HCT116 (cell line): ENCODE results near the gene SWT1. TPM values are rescaled to one million over a fixed set of nuclear protein-coding genes. Genes with fewer than 3 reads are reported as not detected.
"Not testable (repeated sequence)": the region's sequence is repeated elsewhere in the genome, so short reads cannot be mapped to it uniquely, and the experiment has no call there.

Experiments
- ATAC-seq: fragments of 200-7000 bp; cut with Tn5 transposase; 2 replicates; pipeline ENCODE4 v1.9.1; 2020; ENCODE audit warnings: mild to moderate bottlenecking, moderate library complexity
- BruUV-seq: library from RNA; stranded (reverse); fragments of 400-500 nt; replicated peaks from 2 replicates; lab custom pipeline; 2021; lab: Mats Ljungman, UMichigan
- CTCF ChIA-PET: fragments of 300-600 bp; sonication (Branson Sonifier 250); formaldehyde crosslinking; loops from one replicate; lab custom pipeline; 2021; ENCODE audit warnings: antibody characterized with exemption; lab: Charles Lee
- POLR2A ChIA-PET: fragments of 300-600, 350-600 bp; sonication (Branson Sonifier 250); formaldehyde crosslinking; loops from one replicate; lab custom pipeline; 2021; ENCODE audit warnings: antibody characterized with exemption; lab: Charles Lee
- RAD21 ChIA-PET, 2 experiments: fragments of 300-600 bp; sonication (Branson Sonifier 250); formaldehyde crosslinking; loops; one replicate each; lab custom pipeline; 2023; ENCODE audit warnings: low total read pairs in 2 of 2; ENCODE audit not compliant: uncharacterized antibody in 2 of 2, unreplicated experiment in 2 of 2, low non-redundant PET in 1 of 2; lab: Charles Lee
- DNase-seq: peaks from one replicate; pipeline ENCODE4 v3.0.0-alpha.2; 2010; ENCODE audit warnings: low read depth, low spot score
- H2AFZ ChIP-seq: fragments of 200-600 bp; shearing (Covaris generic), sonication (generic); 2 replicates; pipeline ENCODE4 v1.6.1; 2017; ENCODE audit warnings: low read depth, mixed run types, mixed read lengths, antibody characterized with exemption, low read length; ENCODE audit not compliant: poor library complexity, severe bottlenecking
- H3K27ac ChIP-seq: 2 replicates; pipeline ENCODE4 v1.5.1; 2012; ENCODE audit warnings: low read depth, low read length
- H3K27me3 ChIP-seq: fragments of 200-600 bp; sonication (generic); 2 replicates; pipeline ENCODE4 v1.6.1; 2016; ENCODE audit warnings: mixed run types, low read length, mixed read lengths; ENCODE audit not compliant: insufficient read depth
- H3K36me3 ChIP-seq, 2 experiments: fragments of 200-500 bp in 1 of 2; fragments of 200-600 bp in 1 of 2; sonication (Bioruptor generic) in 1 of 2; sonication (generic) in 1 of 2; 2 replicates each; pipeline versions ENCODE4 v1.5.1 to v1.6.1; 2014 to 2016; ENCODE audit warnings: low read length in 2 of 2, inconsistent platforms in 1 of 2, mixed read lengths in 1 of 2, mixed run types in 1 of 2; ENCODE audit not compliant: insufficient read depth in 2 of 2, control insufficient read depth in 1 of 2
- H3K4me1 ChIP-seq, 2 experiments: fragments of 200-600 bp in 1 of 2; sonication (generic) in 1 of 2; 2 replicates each; pipeline versions ENCODE4 v1.5.1 to v1.6.1; 2012 to 2017; ENCODE audit warnings: low read length in 2 of 2, inconsistent platforms in 1 of 2, mild to moderate bottlenecking in 1 of 2, mixed read lengths in 1 of 2, mixed run types in 1 of 2, moderate library complexity in 1 of 2; ENCODE audit not compliant: insufficient read depth in 2 of 2, control insufficient read depth in 1 of 2
- H3K4me2 ChIP-seq: fragments of 200-600 bp; sonication (generic); 2 replicates; pipeline ENCODE4 v1.6.1; 2017; ENCODE audit warnings: mixed run types, low read length, mixed read lengths
- H3K4me3 ChIP-seq, 2 experiments: fragments of 200-600 bp in 1 of 2; sonication (generic) in 1 of 2; replicated peaks in 1 of 2; 2 replicates each; pipeline ENCODE4 v1.5.1; 2011 to 2016; ENCODE audit warnings: low read length in 2 of 2, control low read depth in 1 of 2, low read depth in 1 of 2, mild to moderate bottlenecking in 1 of 2, mixed read lengths in 1 of 2, mixed run types in 1 of 2
- H3K79me2 ChIP-seq: fragments of 200-600 bp; sonication (generic); 2 replicates; pipeline ENCODE4 v1.6.1; 2017; ENCODE audit warnings: mild to moderate bottlenecking, mixed run types, low read length, moderate library complexity, mixed read lengths; ENCODE audit not compliant: insufficient read depth
- H3K9ac ChIP-seq: fragments of 200-600 bp; sonication (generic); 2 replicates; pipeline ENCODE4 v1.6.1; 2016; ENCODE audit warnings: low read length, mixed read lengths
- H3K9me2 ChIP-seq: fragments of 200-600 bp; sonication (generic), shearing (Covaris generic); 2 replicates; pipeline ENCODE4 v1.6.1; 2017; ENCODE audit warnings: mixed run types, mild to moderate bottlenecking, moderate library complexity; ENCODE audit not compliant: insufficient read depth
- H3K9me3 ChIP-seq, 2 experiments: fragments of 200-500 bp in 1 of 2; fragments of 200-600 bp in 1 of 2; sonication (Bioruptor generic) in 1 of 2; sonication (generic) in 1 of 2; 2 replicates each; pipeline ENCODE4 v1.6.1; 2014 to 2017; ENCODE audit warnings: low read length in 2 of 2, mixed read lengths in 2 of 2, inconsistent platforms in 1 of 2, low read depth in 1 of 2, mild to moderate bottlenecking in 1 of 2, mixed run types in 1 of 2, moderate library complexity in 1 of 2; ENCODE audit not compliant: control insufficient read depth in 1 of 2, insufficient read depth in 1 of 2
- H4K20me1 ChIP-seq: fragments of 200-600 bp; sonication (generic), shearing (Covaris generic); 2 replicates; pipeline ENCODE4 v1.6.1; 2017; ENCODE audit warnings: mixed run types, mild to moderate bottlenecking, moderate library complexity; ENCODE audit not compliant: insufficient read depth
- ATF3 ChIP-seq: IDR thresholded peaks from 2 replicates; pipeline ENCODE4 v1.6.1; 2012
- CEBPB ChIP-seq: IDR thresholded peaks from 2 replicates; pipeline ENCODE4 v1.6.1; 2012; ENCODE audit warnings: low read depth
- EZH2 ChIP-seq: fragments of 200-600 bp; sonication (generic); IDR thresholded peaks from 2 replicates; pipeline ENCODE4 v1.6.1; 2017; ENCODE audit warnings: antibody characterized with exemption, mixed run types
- FOSL1 ChIP-seq: IDR thresholded peaks from 2 replicates; pipeline ENCODE4 v1.6.1; 2012; ENCODE audit warnings: low read depth
- JUND ChIP-seq: IDR thresholded peaks from 2 replicates; pipeline ENCODE4 v1.6.1; 2012
- SP1 ChIP-seq: IDR thresholded peaks from 2 replicates; pipeline ENCODE4 v1.6.1; 2012; ENCODE audit warnings: low read depth
- ZNF274 ChIP-seq: fragments of 200-500 bp; sonication (Bioruptor generic); IDR thresholded peaks from 2 replicates; pipeline ENCODE4 v1.6.1; 2014; ENCODE audit warnings: mild to moderate bottlenecking, low read depth, low read length, inconsistent platforms
- intact Hi-C: fragments of 100-400 bp; cut with micrococcal nuclease; formaldehyde crosslinking; loops from 2 replicates; pipeline ENCODE4 v1.10.0; 2022
- total RNA-seq: library from RNA; stranded (reverse); gene quantifications from one replicate; pipeline ENCODE4 v1.2.1, GENCODE V29; 2021; ENCODE audit not compliant: unreplicated experiment
- TF ChIP-seq, protein P1 (sequence below), 3 experiments: fragments of 200-600 bp in 1 of 3; sonication (generic) in 1 of 3; IDR thresholded peaks in 2 of 3; conservative IDR thresholded peaks in 1 of 3; 2 replicates each; pipeline ENCODE4 v1.5.1; 2012 to 2017; ENCODE audit warnings: low read depth in 2 of 3, low read length in 2 of 3, antibody characterized with exemption in 1 of 3, borderline replicate concordance in 1 of 3, control low read depth in 1 of 3, mild to moderate bottlenecking in 1 of 3, mixed read lengths in 1 of 3, mixed run types in 1 of 3, moderate library complexity in 1 of 3; ENCODE audit not compliant: insufficient read depth in 1 of 3
- TF ChIP-seq, protein P2 (sequence below): IDR thresholded peaks from 2 replicates; pipeline ENCODE4 v1.6.1; 2011; ENCODE audit warnings: mild to moderate bottlenecking, low read length, moderate library complexity; ENCODE audit not compliant: insufficient replicate concordance; ENCODE audit errors: extremely low read depth

SWT1 gene
- total RNA-seq, 1 experiment from 2014 or later, result 3.3 TPM

- Histone ChIP-seq H2AFZ (no peak overlapping the region), H3K36me3 (no peaks in the 10 kb centered on the region), H3K27me3 (no peaks in the 10 kb centered on the region), H3K9me2 (no peaks in the 10 kb centered on the region), H3K9ac (no peak overlapping the region), H3K79me2 (no peaks in the 10 kb centered on the region), H3K27ac (no peak overlapping the region), H4K20me1 (no peaks in the 10 kb centered on the region), H3K4me1 (no peaks in the 10 kb centered on the region), H3K4me3 (no peak overlapping the region), H3K9me3 (no peaks in the 10 kb centered on the region), H3K4me2 (no peak overlapping the region)
- CTCF ChIA-PET, result no interaction called here
- intact Hi-C loops, result no loop called here
- DNase-seq (no peak), ATAC-seq (no peak)
- RAD21 ChIA-PET, result no interaction called here
- POLR2A ChIA-PET, result no interaction called here
- BruUV-seq, result no TSS peak
- TF ChIP-seq JUND (no peak), FOSL1 (no peak), CEBPB (no peak), EZH2 (no peak), ATF3 (no peak), ZNF274 (no peak), SP1 (no peak)
- TF ChIP-seq, protein P1, sequence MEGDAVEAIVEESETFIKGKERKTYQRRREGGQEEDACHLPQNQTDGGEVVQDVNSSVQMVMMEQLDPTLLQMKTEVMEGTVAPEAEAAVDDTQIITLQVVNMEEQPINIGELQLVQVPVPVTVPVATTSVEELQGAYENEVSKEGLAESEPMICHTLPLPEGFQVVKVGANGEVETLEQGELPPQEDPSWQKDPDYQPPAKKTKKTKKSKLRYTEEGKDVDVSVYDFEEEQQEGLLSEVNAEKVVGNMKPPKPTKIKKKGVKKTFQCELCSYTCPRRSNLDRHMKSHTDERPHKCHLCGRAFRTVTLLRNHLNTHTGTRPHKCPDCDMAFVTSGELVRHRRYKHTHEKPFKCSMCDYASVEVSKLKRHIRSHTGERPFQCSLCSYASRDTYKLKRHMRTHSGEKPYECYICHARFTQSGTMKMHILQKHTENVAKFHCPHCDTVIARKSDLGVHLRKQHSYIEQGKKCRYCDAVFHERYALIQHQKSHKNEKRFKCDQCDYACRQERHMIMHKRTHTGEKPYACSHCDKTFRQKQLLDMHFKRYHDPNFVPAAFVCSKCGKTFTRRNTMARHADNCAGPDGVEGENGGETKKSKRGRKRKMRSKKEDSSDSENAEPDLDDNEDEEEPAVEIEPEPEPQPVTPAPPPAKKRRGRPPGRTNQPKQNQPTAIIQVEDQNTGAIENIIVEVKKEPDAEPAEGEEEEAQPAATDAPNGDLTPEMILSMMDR (IDR thresholded peaks at IDR 0.05 in 2 of 3, conservative IDR thresholded peaks at IDR 0.05 in 1 of 3; ENCODE audit: borderline replicate concordance in 1 of 3, insufficient read depth in 1 of 3, low read depth in 2 of 3, low read length in 2 of 3), result no peak
- TF ChIP-seq, protein P2, sequence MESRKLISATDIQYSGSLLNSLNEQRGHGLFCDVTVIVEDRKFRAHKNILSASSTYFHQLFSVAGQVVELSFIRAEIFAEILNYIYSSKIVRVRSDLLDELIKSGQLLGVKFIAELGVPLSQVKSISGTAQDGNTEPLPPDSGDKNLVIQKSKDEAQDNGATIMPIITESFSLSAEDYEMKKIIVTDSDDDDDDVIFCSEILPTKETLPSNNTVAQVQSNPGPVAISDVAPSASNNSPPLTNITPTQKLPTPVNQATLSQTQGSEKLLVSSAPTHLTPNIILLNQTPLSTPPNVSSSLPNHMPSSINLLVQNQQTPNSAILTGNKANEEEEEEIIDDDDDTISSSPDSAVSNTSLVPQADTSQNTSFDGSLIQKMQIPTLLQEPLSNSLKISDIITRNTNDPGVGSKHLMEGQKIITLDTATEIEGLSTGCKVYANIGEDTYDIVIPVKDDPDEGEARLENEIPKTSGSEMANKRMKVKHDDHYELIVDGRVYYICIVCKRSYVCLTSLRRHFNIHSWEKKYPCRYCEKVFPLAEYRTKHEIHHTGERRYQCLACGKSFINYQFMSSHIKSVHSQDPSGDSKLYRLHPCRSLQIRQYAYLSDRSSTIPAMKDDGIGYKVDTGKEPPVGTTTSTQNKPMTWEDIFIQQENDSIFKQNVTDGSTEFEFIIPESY, result no peak
Observed at GRCh38 chr1:185250063-185250462, 93.1 kb downstream of the SWT1 start.

GRCh38 chr1:185251928-185252327 lies 95.0 kb downstream of the SWT1 start:
- H3K9ac ChIP-seq, H3K4me1 ChIP-seq, RAD21 ChIA-PET, H3K27me3 ChIP-seq, H3K9me3 ChIP-seq, H3K9me2 ChIP-seq, DNase-seq, POLR2A ChIA-PET, H3K36me3 ChIP-seq, intact Hi-C loops, H3K27ac ChIP-seq, ATAC-seq, H3K4me2 ChIP-seq, H4K20me1 ChIP-seq, H3K79me2 ChIP-seq, H3K4me3 ChIP-seq, BruUV-seq, H2AFZ ChIP-seq, CTCF ChIA-PET: not testable (repeated sequence)

GRCh38 chr1:185252404-185252803 lies 95.4 kb downstream of the SWT1 start:
- H3K36me3 ChIP-seq, H4K20me1 ChIP-seq, H3K9me2 ChIP-seq, RAD21 ChIA-PET, H3K27me3 ChIP-seq, intact Hi-C loops, H3K4me1 ChIP-seq, H3K4me3 ChIP-seq, H3K9me3 ChIP-seq, H3K9ac ChIP-seq, ATAC-seq, POLR2A ChIA-PET, H2AFZ ChIP-seq, H3K27ac ChIP-seq, H3K4me2 ChIP-seq, CTCF ChIA-PET, DNase-seq, BruUV-seq, H3K79me2 ChIP-seq: not testable (repeated sequence)
